ENCODE data around the gene PADI2.

PADI2 gene

GRCh38 chr1:17053685-17054410 is 65.4 kb downstream of the PADI2 start, which contains the start of gene SDHB:
SDHB (minus strand) TSS chr1:17054032; CDS start chr1:17054019, 13 bp downstream.
- peak; percentile 97 to 99 (median 98) for DNase-seq

GRCh38 chr1:17053086-17053684 is 66.1 kb downstream of the PADI2 start:
- DNase-seq = no peak

GRCh38 chr1:17052641-17053040 is 66.6 kb downstream of the PADI2 start:
- DNase-seq = no peak

GRCh38 chr1:17052038-17052437 is 67.2 kb downstream of the PADI2 start:
- no peak for DNase-seq

- DNase-seq = no peak
Measured at GRCh38 chr1:17047924-17048323, 71.3 kb downstream of the PADI2 start.

GRCh38 chr1:17046334-17046657 is 73.0 kb downstream of the PADI2 start:
- no peak for DNase-seq

GRCh38 chr1:17045634-17046333 is 73.5 kb downstream of the PADI2 start:
- DNase-seq = peak in 1 of 5 experiments; percentile 41

- no peak for DNase-seq
Measured at GRCh38 chr1:17045150-17045549, 74.1 kb downstream of the PADI2 start.

- DNase-seq = no peak
Measured at GRCh38 chr1:17043676-17044075, 75.6 kb downstream of the PADI2 start.

- DNase-seq = no peak
Measured at GRCh38 chr1:17040135-17040534, 79.1 kb downstream of the PADI2 start.

- no peak for DNase-seq
Measured at GRCh38 chr1:17039522-17039921, 79.7 kb downstream of the PADI2 start.

GRCh38 chr1:17033481-17033880 is 85.8 kb downstream of the PADI2 start:
- no peak for DNase-seq

- DNase-seq = no peak
Measured at GRCh38 chr1:17032741-17033140, 86.5 kb downstream of the PADI2 start.

- no peak for DNase-seq
Measured at GRCh38 chr1:17031436-17031835, 87.8 kb downstream of the PADI2 start.

- no peak for DNase-seq
Measured at GRCh38 chr1:17030206-17030605, 89.0 kb downstream of the PADI2 start.

GRCh38 chr1:17028662-17029188 is 90.5 kb downstream of the PADI2 start:
- DNase-seq = no peak

GRCh38 chr1:17027900-17028299 is 91.4 kb downstream of the PADI2 start:
- DNase-seq = no peak

GRCh38 chr1:17027403-17027802 is 91.8 kb downstream of the PADI2 start:
- DNase-seq = no peak

- no peak for DNase-seq
Measured at GRCh38 chr1:17024721-17025120, 94.5 kb downstream of the PADI2 start.

- DNase-seq = no peak
Measured at GRCh38 chr1:17023573-17023972, 95.7 kb downstream of the PADI2 start.

- DNase-seq = no peak
Measured at GRCh38 chr1:17023102-17023501, 96.1 kb downstream of the PADI2 start.

- DNase-seq = no peak
Measured at GRCh38 chr1:17021896-17022295, 97.4 kb downstream of the PADI2 start.

- DNase-seq = no peak
Measured at GRCh38 chr1:17020502-17020901, 98.7 kb downstream of the PADI2 start.

- no peak for DNase-seq
Measured at GRCh38 chr1:17018849-17019248, 100.4 kb downstream of the PADI2 start.
